Measurements from ENCODE around the gene SLC34A1. TPM values are rescaled to one million over a fixed set of nuclear protein-coding genes. Genes with fewer than 3 reads are reported as not detected.

Gene SLC34A1
- total RNA-seq, 2 donors from 2014 or later: not detected

DNA sequence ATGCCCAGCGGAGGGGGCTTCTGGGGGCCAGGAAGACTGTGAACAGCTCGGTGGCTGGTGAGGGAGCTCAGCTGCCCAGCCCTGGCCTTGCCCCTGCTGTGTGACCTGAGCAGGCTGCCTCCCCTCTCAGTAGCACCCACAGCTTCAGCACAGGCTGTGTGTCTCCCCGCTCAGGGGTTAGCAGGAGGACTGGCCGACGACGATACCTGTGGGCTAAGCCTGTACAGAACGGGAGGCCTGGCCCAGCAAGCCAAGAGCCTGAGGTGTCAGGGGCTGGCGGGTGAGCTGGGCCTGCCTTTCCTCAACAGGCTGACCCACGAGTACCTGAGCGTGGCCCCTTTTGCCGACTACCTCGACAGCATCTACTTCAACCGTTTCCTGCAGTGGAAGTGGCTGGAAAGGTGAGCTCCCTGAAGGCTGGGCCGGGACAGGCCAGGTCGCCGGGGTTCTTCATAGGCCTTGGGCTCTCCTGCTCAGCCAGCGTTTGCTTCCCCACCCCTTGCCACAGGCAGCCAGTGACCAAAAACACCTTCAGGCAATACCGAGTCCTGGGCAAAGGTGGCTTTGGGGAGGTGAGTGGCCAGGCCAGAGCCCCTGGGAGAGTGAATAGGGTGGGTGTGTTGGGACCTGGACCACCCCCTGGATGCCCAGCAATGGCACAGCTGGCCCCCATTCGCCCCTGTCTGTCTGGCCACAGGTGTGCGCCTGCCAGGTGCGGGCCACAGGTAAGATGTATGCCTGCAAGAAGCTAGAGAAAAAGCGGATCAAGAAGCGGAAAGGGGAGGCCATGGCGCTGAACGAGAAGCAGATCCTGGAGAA, 48.8 kb downstream of the SLC34A1 start:
- no peaks in the 10 kb centered on the region for H3K9me3 ChIP-seq
- peak overlapping the region in 1 of 2 donors; percentile 27 for H3K9ac ChIP-seq (ENCODE audit: low read depth in 2 of 2, low read length in 2 of 2)
- DNase-seq: no peak
- intact Hi-C loops (cut with DNase I): no loop called here
- peaks cover 20% of the 10 kb centered on the region for H3K36me3 ChIP-seq
- H3K27me3 ChIP-seq: no peaks in the 10 kb centered on the region
- H3K4me3 ChIP-seq: no peak overlapping the region
- no peak overlapping the region for H3K27ac ChIP-seq
- TF ChIP-seq, protein P1, sequence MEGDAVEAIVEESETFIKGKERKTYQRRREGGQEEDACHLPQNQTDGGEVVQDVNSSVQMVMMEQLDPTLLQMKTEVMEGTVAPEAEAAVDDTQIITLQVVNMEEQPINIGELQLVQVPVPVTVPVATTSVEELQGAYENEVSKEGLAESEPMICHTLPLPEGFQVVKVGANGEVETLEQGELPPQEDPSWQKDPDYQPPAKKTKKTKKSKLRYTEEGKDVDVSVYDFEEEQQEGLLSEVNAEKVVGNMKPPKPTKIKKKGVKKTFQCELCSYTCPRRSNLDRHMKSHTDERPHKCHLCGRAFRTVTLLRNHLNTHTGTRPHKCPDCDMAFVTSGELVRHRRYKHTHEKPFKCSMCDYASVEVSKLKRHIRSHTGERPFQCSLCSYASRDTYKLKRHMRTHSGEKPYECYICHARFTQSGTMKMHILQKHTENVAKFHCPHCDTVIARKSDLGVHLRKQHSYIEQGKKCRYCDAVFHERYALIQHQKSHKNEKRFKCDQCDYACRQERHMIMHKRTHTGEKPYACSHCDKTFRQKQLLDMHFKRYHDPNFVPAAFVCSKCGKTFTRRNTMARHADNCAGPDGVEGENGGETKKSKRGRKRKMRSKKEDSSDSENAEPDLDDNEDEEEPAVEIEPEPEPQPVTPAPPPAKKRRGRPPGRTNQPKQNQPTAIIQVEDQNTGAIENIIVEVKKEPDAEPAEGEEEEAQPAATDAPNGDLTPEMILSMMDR (IDR thresholded peaks at IDR 0.05): no peak
- peaks cover 4% of the 10 kb centered on the region for H3K4me1 ChIP-seq

DNA sequence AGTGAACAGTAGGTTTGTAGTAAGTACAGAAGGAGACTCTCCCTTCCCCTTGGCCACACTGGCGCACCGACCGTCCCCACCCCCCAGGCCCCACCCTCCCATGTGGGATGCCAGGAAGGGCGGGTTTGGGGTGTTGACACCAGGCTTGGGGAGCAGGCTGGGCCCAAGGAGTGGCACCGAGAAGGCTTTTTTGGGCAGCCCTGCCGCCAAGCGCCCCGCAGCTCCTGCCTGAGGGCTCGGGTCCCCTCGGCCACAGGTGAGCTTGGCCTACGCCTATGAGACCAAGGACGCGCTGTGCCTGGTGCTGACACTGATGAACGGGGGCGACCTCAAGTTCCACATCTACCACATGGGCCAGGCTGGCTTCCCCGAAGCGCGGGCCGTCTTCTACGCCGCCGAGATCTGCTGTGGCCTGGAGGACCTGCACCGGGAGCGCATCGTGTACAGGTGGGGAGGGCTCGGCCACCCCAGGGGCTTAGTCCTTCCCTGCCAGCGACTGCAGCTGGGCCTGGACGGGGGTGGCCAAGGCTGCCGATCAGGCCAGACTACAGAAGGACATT, 49.5 kb downstream of the SLC34A1 start:
- TF ChIP-seq, protein P1 (IDR thresholded peaks at IDR 0.05): no peak
- intact Hi-C loops (cut with DNase I): no loop called here
- Histone ChIP-seq H3K4me3 (no peak overlapping the region), H3K27ac (no peak overlapping the region), H3K36me3 (peaks cover 20% of the 10 kb centered on the region), H3K4me1 (peaks cover 4% of the 10 kb centered on the region), H3K9ac (ENCODE audit: low read depth in 2 of 2, low read length in 2 of 2) (no peak overlapping the region), H3K9me3 (no peaks in the 10 kb centered on the region), H3K27me3 (no peaks in the 10 kb centered on the region)
- DNase-seq: no peak

DNA sequence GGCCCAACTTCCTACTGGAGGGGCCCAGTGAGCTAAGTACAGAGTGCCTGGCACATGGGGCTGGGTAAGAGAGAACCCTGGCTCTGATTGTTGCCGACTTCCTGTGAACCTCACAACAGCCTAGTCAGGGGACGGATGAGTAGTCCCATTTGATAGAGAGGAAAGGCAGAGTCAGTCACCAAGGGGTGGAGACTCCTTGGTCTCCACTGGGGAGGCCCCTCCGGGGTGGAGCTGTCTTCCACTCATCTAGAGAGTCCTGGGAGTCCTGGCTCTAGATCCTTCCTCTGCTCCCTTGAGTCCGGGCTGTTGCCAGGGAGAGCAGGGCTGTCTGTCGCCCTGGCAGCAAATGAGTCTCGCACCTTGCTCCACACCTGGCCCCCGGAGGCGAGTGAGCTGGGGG, 50.2 kb downstream of the SLC34A1 start:
- Histone ChIP-seq H3K9me3 (no peaks in the 10 kb centered on the region), H3K36me3 (peaks cover 20% of the 10 kb centered on the region), H3K4me3 (no peak overlapping the region), H3K9ac (ENCODE audit: low read depth in 2 of 2, low read length in 2 of 2) (no peak overlapping the region), H3K27me3 (no peaks in the 10 kb centered on the region), H3K27ac (no peak overlapping the region), H3K4me1 (peaks cover 4% of the 10 kb centered on the region)
- no peak for DNase-seq
- TF ChIP-seq, protein P1 (IDR thresholded peaks at IDR 0.05): no peak
- intact Hi-C loops (cut with DNase I): no loop called here

DNA sequence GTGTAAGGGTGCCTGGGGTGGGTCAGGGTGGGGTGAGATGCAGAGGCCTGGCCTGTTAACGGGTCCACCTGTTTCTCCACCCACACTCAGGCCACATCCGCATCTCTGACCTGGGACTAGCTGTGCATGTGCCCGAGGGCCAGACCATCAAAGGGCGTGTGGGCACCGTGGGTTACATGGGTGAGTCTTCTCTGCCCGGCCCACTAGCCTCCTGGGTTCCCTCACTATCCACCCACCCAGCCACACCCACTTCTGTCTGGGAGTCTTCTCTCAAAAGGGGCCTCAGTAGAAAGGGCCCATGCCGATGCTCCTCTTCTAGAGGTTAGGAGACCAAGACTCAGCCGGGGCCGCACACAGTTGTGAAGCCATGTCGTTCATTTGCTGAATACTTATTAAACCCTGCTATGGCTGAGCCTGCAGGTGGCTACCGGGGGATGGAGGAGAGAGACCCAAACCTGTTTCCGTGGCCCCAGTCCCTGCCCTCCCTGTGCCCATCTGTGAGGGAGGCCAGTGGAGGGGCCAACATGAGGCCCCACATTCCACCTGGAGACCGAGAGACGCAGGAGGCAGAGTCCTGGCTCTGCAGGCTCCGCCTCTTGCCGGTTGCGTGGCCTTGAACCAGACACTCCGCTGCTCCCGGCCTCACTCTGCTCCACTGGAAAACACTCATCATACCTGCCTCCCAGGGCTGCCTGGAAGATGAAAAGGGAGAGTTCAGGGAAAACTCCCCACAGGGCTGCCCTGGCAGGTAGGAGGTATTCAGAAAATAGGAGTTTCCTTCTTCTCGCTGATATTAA, 50.9 kb downstream of the SLC34A1 start:
- Histone ChIP-seq H3K9ac (ENCODE audit: low read depth in 2 of 2, low read length in 2 of 2) (no peak overlapping the region), H3K36me3 (peaks cover 20% of the 10 kb centered on the region), H3K4me3 (no peak overlapping the region), H3K9me3 (no peaks in the 10 kb centered on the region), H3K27me3 (no peaks in the 10 kb centered on the region), H3K27ac (no peak overlapping the region), H3K4me1 (peaks cover 4% of the 10 kb centered on the region)
- intact Hi-C loops (cut with DNase I): no loop called here
- TF ChIP-seq, protein P1 (IDR thresholded peaks at IDR 0.05): no peak
- no peak for DNase-seq

DNA sequence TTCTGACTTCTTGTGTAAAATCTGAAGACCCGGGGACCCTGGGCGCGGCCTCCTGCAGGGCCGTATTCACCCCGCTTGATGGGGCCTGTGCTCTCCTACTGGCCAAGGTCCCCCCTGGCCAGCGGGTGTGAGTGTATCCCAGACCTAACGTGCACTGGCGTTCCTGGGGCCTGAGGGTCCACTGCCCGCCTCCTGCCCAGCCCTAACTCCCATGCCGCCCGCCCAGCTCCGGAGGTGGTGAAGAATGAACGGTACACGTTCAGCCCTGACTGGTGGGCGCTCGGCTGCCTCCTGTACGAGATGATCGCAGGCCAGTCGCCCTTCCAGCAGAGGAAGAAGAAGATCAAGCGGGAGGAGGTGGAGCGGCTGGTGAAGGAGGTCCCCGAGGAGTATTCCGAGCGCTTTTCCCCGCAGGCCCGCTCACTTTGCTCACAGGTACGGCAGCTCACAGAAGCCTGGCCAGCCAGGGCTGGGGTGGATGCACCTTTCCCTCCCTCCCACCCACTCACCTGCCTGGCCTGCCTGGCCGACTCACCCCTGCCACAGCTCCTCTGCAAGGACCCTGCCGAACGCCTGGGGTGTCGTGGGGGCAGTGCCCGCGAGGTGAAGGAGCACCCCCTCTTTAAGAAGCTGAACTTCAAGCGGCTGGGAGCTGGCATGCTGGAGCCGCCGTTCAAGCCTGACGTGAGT, 51.8 kb downstream of the SLC34A1 start:
- Histone ChIP-seq H3K27me3 (no peaks in the 10 kb centered on the region), H3K4me1 (peaks cover 4% of the 10 kb centered on the region), H3K27ac (no peak overlapping the region), H3K9ac (ENCODE audit: low read depth in 2 of 2, low read length in 2 of 2) (no peak overlapping the region), H3K4me3 (no peak overlapping the region), H3K9me3 (no peaks in the 10 kb centered on the region), H3K36me3 (peaks cover 20% of the 10 kb centered on the region)
- no peak for DNase-seq
- TF ChIP-seq, protein P1 (IDR thresholded peaks at IDR 0.05): no peak
- intact Hi-C loops (cut with DNase I): no loop called here

All from colonic mucosa (tissue), 4 donors.